ENCODE results near the gene NEGR1. TPM values are rescaled to one million over a fixed set of nuclear protein-coding genes. Genes with fewer than 3 reads are reported as not detected.
"Not testable (repeated sequence)": the region's sequence is repeated elsewhere in the genome, so short reads cannot be mapped to it uniquely, and the experiment has no call there.

Gene NEGR1
- total RNA-seq, 2 donors from 2014 or later: not detected

DNA sequence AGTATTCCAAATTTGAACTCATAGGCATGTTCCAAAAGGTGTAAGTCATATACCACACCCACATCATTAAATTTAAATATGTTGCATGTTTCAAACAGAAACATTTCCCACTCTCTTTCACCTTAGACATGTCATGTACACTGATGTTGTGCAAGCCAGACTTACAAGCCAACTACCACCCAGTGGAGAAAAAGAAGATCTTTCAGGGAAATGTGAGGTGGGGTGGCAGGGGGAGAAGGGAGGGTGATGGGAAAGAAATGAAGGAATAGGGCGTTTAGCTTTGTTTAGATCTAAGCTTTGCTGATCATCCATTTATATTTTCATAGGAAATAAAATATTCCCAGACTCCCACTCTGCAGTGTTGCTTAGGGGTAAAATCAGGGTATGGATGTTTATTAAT, 1.6 kb downstream of the NEGR1 start:
- Mint-ChIP-seq H3K27me3 (peaks cover 3 to 16% of the 10 kb centered on the region in 2 donors), H3K36me3 (no peaks in the 10 kb centered on the region), H3K27ac (no peak overlapping the region), H3K4me1 (ENCODE audit: low read depth in 2 of 2) (peaks cover 15 to 16% of the 10 kb centered on the region in 2 donors), H3K9me3 (no peaks in the 10 kb centered on the region), H3K4me3 (no peak overlapping the region)
- ATAC-seq: no peak
- DNase-seq (ENCODE audit: low spot score): no peak

DNA sequence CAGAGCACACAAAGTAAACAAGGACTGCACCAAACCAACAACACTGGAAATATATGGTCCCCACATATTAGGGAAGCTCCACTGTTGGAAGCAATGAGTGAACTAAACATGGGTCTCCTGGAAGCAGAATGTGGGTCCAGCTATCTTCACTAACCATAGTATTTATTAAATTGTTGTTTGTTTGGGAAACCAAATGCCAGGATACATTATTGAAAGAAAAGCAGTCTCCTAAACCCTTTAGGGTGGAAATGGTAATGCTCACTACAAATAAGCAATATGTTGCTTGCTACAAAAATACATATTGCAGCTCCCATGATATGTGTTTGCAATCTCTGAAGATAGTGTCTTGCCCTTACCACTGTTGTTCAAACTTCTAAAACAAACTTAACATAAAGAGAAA, 2.2 kb downstream of the NEGR1 start:
- no peaks in the 10 kb centered on the region for H3K36me3 Mint-ChIP-seq
- DNase-seq (ENCODE audit: low spot score): no peak
- H3K27me3 Mint-ChIP-seq: peaks cover 3 to 16% of the 10 kb centered on the region in 2 donors
- no peak for ATAC-seq
- H3K4me1 Mint-ChIP-seq (ENCODE audit: low read depth in 2 of 2): peaks cover 15 to 16% of the 10 kb centered on the region in 2 donors
- H3K4me3 Mint-ChIP-seq: no peak overlapping the region
- H3K9me3 Mint-ChIP-seq: no peaks in the 10 kb centered on the region
- H3K27ac Mint-ChIP-seq: no peak overlapping the region

DNA sequence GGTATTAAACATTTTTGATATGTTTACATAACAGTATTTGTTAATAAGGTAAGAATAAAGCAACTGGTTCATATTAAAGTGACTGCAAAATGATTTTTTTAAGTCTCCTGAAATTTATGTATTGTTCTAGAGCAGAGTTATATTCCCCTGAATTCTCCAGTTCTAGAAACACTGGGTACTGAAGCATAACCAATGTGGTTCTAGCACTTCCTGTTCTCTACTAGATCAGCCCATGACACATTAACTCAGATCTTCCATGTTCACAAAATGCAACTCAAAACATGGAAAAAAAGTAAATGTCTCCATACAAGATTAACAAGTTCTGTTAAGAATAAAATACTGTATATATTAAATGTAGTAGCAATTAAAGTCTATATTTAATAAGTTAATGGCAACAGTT, 3.9 kb downstream of the NEGR1 start:
- no peaks in the 10 kb centered on the region for H3K9me3 Mint-ChIP-seq
- H3K36me3 Mint-ChIP-seq: no peaks in the 10 kb centered on the region
- ATAC-seq: no peak
- H3K27ac Mint-ChIP-seq: no peak overlapping the region
- peaks cover 3 to 16% of the 10 kb centered on the region in 2 donors for H3K27me3 Mint-ChIP-seq
- no peak for DNase-seq (ENCODE audit: low spot score)
- H3K4me3 Mint-ChIP-seq: no peak overlapping the region
- H3K4me1 Mint-ChIP-seq (ENCODE audit: low read depth in 2 of 2): peaks cover 15 to 16% of the 10 kb centered on the region in 2 donors

DNA sequence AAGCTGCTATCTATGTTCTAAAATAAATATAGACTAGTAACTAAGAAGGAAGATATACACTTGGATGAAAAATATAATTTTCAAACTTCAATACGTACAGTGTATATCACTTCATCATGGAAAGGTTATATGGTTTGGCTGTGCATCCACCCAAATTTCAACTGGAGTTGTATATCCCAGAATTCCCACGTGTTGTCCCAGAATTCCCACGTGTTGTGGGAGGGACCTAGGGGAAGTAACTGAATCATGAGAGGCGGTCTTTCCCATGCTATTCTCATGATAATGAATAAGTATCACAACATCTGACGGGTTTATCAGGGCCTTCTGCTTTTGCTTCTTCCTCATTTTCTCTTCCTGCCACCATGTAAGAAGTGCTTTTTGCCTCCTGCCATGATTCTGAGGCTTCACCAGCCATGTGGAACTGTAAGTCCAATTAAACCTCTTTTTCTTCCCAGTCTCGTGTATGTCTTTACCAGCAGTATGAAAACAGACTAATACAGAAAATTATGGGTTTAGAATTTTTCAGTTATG, 10.7 kb downstream of the NEGR1 start:
- Mint-ChIP-seq H3K27ac (no peak overlapping the region), H3K4me1 (ENCODE audit: low read depth in 2 of 2) (no peaks in the 10 kb centered on the region), H3K27me3 (no peaks in the 10 kb centered on the region), H3K4me3 (no peak overlapping the region), H3K36me3 (no peaks in the 10 kb centered on the region), H3K9me3 (no peaks in the 10 kb centered on the region)
- ATAC-seq (no peak), DNase-seq (ENCODE audit: low spot score) (no peak)

DNA sequence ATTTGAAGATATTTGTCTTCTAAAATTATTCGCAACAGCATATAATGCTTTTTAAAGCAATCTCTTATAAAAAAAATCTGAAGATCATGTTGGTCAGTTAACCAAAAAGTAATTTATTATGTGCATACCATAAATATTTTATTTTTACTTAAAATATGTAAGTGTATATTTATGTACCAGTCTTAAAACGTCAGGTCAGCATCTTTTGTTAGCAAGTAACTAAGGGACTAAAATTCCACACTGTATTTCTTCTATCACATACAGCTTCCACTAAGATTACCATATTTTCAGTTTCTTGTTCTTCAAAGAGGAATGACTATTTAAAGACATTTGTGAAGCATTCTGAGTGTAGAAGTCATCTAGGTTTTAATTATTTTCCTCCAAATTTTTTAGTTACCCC, 19.6 kb downstream of the NEGR1 start:
- H3K27me3 Mint-ChIP-seq: no peaks in the 10 kb centered on the region
- no peak overlapping the region for H3K27ac Mint-ChIP-seq
- H3K4me1 Mint-ChIP-seq (ENCODE audit: low read depth in 2 of 2): no peaks in the 10 kb centered on the region
- H3K36me3 Mint-ChIP-seq: no peaks in the 10 kb centered on the region
- H3K4me3 Mint-ChIP-seq: no peak overlapping the region
- ATAC-seq (no peak), DNase-seq (ENCODE audit: low spot score) (no peak)
- H3K9me3 Mint-ChIP-seq: no peaks in the 10 kb centered on the region

DNA sequence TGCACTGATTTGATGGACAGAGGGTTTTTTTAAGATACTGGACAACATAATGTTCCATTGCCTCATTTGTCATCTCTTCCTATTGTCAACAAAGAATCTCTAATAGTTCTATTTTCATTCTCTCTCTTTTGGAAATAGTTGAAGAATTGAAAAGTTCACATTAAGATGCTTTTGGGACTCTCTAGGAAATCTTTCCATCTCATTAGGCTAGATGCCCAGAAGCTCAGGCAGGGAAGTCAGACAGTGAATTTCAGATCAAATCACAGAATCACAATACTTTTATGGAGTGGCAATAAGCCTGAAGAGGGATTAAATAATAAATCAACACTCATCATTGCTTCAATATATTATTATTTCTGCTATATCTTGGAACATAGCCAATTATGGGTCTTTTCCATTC, 29.2 kb downstream of the NEGR1 start:
- Mint-ChIP-seq H3K27ac (no peak overlapping the region), H3K4me3 (no peak overlapping the region)

DNA sequence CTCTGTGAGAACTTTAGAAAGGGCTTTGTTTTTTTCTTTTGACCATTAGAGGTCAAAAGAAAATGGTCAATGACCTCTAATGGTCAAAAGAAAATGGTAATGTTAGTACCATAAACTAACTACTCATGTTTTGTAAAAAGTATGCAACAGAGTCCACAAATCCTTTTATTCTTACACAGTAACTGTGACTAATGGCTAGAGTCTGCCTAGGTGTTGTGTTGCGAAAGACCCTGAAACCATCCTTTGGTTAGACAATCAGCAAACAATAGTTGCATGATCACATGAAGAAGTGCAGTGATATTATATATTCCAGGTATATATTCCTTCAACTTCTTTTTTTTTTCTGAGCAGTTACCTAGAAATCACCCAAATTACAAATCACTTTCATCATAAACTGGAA, 40.9 kb downstream of the NEGR1 start:
- DNase-seq (ENCODE audit: low spot score) (no peak), ATAC-seq (no peak)
- Mint-ChIP-seq H3K4me1 (ENCODE audit: low read depth in 2 of 2) (no peaks in the 10 kb centered on the region), H3K27me3 (no peaks in the 10 kb centered on the region), H3K27ac (no peak overlapping the region), H3K36me3 (no peaks in the 10 kb centered on the region), H3K4me3 (no peak overlapping the region), H3K9me3 (peaks cover 4% of the 10 kb centered on the region)

More for the DNA sequence above, 29.2 kb downstream of the NEGR1 start:
- peaks cover 2% of the 10 kb centered on the region for H3K9me3 Mint-ChIP-seq
- ATAC-seq: no peak
- no peak for DNase-seq (ENCODE audit: low spot score)
- no peaks in the 10 kb centered on the region for H3K27me3 Mint-ChIP-seq
- no peaks in the 10 kb centered on the region for H3K4me1 Mint-ChIP-seq (ENCODE audit: low read depth in 2 of 2)
- H3K36me3 Mint-ChIP-seq: no peaks in the 10 kb centered on the region

DNA sequence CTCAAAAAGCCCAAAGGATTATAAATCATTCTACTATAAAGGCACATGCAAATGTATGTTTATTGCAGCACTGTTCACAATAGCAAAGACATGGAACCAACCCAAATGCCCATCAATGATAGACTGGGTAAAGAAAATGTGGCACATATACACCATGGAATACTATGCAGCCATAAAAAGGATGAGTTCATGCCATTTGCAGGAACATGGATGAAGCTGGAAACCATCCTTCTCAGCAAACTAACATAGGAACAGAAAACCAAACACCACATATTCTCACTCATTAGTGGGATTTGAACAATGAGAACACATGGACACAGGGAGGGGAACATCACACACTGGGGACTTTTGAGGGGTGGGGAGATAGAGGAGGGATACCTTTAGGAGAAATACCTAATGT, 46.4 kb downstream of the NEGR1 start:
- not testable (repeated sequence) for DNase-seq (ENCODE audit: low spot score); H3K27ac Mint-ChIP-seq; H3K36me3 Mint-ChIP-seq; H3K27me3 Mint-ChIP-seq; H3K4me3 Mint-ChIP-seq; H3K4me1 Mint-ChIP-seq (ENCODE audit: low read depth in 2 of 2); ATAC-seq
- H3K9me3 Mint-ChIP-seq: peaks cover 10% of the 10 kb centered on the region

DNA sequence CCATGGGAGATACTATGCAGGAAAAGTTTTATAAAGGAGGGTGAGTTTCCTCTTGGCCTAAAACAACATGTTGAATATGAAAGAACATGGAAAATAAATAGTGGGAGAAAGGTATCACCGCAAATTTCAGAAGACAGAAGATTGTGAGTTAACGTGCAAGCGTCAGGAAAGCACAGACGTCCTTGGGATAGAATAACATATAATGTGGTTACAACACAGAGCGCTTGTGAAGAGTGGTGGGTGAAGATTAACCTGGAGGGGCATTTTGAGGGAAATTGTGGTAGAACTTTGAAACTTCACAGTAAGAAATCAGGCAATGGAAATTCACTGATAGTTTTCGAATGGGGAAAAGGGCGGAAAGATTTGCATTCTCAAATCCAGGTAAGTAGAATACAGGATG, 47.3 kb downstream of the NEGR1 start:
- peaks cover 5% of the 10 kb centered on the region for H3K36me3 Mint-ChIP-seq
- H3K4me3 Mint-ChIP-seq: no peak overlapping the region
- peaks cover 10% of the 10 kb centered on the region for H3K9me3 Mint-ChIP-seq
- DNase-seq (ENCODE audit: low spot score) (no peak), ATAC-seq (no peak)
- H3K4me1 Mint-ChIP-seq (ENCODE audit: low read depth in 2 of 2): no peaks in the 10 kb centered on the region
- no peak overlapping the region for H3K27ac Mint-ChIP-seq
- no peaks in the 10 kb centered on the region for H3K27me3 Mint-ChIP-seq

DNA sequence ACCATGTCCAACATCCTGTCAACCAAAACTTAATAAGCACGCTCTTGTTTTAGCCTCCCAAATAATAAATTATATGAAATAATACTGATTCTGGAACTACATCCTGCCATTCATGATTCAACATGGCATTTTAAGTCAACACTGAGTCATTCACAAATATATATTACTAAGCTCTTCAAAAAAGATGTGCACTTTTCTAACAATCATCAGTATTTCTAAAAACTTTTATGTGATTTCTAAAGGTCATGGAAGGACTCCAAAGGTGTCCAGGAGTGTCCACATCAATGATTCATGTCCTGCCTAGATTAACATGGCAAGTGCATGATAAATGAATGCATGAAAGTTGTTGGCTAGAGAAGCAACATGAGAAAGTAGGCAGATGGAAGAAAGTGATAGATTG, 51.6 kb downstream of the NEGR1 start:
- no peaks in the 10 kb centered on the region for H3K27me3 Mint-ChIP-seq
- no peak for DNase-seq (ENCODE audit: low spot score)
- no peak overlapping the region for H3K27ac Mint-ChIP-seq
- H3K4me1 Mint-ChIP-seq (ENCODE audit: low read depth in 2 of 2): no peaks in the 10 kb centered on the region
- no peak for ATAC-seq
- H3K9me3 Mint-ChIP-seq: peaks cover 17% of the 10 kb centered on the region
- H3K4me3 Mint-ChIP-seq: no peak overlapping the region
- peaks cover 5% of the 10 kb centered on the region for H3K36me3 Mint-ChIP-seq

DNA sequence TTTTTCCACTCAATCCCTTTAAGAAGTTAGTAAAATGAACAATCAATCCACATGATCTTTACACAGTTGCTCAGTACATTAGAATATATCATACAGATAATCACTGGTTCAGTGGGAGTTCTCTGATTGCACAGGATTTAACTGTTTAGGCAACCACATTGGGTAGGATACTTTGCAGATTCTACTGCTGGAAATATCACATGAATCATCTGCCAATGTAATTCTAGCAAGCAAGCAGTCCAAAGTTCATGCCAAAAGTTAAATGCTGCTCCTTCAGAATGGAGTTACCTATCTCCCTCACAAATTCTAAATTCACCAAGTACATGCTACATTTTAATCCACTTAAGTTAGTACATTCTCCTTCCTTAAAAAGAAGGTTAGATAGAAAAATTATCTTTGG, 52.4 kb downstream of the NEGR1 start:
- ATAC-seq: no peak
- no peak overlapping the region for H3K4me3 Mint-ChIP-seq
- peaks cover 2% of the 10 kb centered on the region for H3K36me3 Mint-ChIP-seq
- DNase-seq (ENCODE audit: low spot score): no peak
- peaks cover 14% of the 10 kb centered on the region for H3K9me3 Mint-ChIP-seq
- no peaks in the 10 kb centered on the region for H3K27me3 Mint-ChIP-seq
- no peak overlapping the region for H3K27ac Mint-ChIP-seq
- H3K4me1 Mint-ChIP-seq (ENCODE audit: low read depth in 2 of 2): no peaks in the 10 kb centered on the region

DNA sequence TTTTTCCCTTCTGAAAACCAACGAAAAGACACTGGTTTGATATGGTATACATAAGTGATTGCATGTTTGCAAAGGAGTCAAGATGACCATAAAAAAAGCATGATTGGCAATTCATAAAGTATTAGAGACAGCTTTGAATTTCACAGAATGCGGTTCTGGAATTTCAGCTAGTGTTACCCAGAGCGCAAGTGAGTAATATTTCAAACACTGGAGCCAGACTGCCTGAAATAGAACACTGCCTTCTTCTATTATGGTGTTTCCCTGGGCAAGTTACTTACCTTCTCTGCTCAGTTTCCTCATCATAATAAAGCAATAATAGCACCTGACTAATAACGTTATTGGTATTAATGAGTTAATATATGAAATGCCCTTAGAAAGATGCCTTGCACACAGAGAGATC, 54.7 kb downstream of the NEGR1 start:
- ATAC-seq (no peak), DNase-seq (ENCODE audit: low spot score) (no peak)
- Mint-ChIP-seq H3K27ac (no peak overlapping the region), H3K4me1 (ENCODE audit: low read depth in 2 of 2) (no peaks in the 10 kb centered on the region), H3K9me3 (peaks cover 7% of the 10 kb centered on the region), H3K36me3 (no peaks in the 10 kb centered on the region), H3K4me3 (no peak overlapping the region), H3K27me3 (no peaks in the 10 kb centered on the region)

DNA sequence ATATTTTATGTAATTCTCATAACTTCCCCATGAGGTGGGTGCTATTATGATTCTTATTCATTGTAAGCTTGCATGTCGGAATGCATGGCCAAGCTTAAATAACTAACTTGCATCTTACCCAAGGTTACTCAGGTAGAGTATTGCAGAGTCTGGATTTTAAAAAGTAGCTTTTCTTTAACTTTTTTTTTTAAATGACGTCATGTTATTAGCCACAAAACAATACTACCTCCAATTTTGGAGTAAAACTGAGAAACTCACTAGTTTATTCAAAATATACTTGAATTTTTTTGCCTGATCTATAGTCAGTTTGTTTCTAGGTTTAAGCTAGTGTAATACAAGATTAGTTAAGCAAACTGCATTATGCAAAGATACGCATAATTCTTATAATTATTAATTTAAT, 57.8 kb downstream of the NEGR1 start:
- H3K36me3 Mint-ChIP-seq: no peaks in the 10 kb centered on the region

DNA sequence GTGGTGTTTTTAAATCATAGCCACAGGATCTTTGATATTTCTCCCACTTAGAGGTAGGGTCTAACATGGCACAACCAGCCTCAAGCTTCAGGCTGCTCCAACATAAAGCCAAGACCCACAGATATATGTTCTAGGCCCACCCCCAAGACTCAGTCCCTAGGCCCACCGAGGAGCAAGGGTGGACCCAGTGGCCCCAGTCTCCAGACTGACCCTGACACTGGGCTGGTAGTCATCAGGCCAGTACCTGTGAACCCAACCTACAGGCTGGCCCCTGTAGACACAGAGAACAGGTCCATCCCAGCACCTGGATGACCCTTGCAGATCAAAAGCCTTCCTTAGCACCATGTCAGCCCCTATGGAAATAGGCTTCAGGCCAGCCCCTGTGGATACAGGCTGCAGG, 60.5 kb downstream of the NEGR1 start:
- no peaks in the 10 kb centered on the region for H3K4me1 Mint-ChIP-seq (ENCODE audit: low read depth in 2 of 2)
- H3K9me3 Mint-ChIP-seq: no peaks in the 10 kb centered on the region
- H3K36me3 Mint-ChIP-seq: no peaks in the 10 kb centered on the region
- DNase-seq (ENCODE audit: low spot score) (no peak), ATAC-seq (peak; percentile 31 to 50)
- no peaks in the 10 kb centered on the region for H3K27me3 Mint-ChIP-seq
- H3K27ac Mint-ChIP-seq: no peak overlapping the region
- no peak overlapping the region for H3K4me3 Mint-ChIP-seq

More for the DNA sequence above, 57.8 kb downstream of the NEGR1 start:
- no peak for DNase-seq (ENCODE audit: low spot score)
- Mint-ChIP-seq H3K4me1 (ENCODE audit: low read depth in 2 of 2) (no peaks in the 10 kb centered on the region), H3K27ac (no peak overlapping the region), H3K4me3 (no peak overlapping the region), H3K9me3 (peaks cover 7% of the 10 kb centered on the region), H3K27me3 (no peaks in the 10 kb centered on the region)
- no peak for ATAC-seq

DNA sequence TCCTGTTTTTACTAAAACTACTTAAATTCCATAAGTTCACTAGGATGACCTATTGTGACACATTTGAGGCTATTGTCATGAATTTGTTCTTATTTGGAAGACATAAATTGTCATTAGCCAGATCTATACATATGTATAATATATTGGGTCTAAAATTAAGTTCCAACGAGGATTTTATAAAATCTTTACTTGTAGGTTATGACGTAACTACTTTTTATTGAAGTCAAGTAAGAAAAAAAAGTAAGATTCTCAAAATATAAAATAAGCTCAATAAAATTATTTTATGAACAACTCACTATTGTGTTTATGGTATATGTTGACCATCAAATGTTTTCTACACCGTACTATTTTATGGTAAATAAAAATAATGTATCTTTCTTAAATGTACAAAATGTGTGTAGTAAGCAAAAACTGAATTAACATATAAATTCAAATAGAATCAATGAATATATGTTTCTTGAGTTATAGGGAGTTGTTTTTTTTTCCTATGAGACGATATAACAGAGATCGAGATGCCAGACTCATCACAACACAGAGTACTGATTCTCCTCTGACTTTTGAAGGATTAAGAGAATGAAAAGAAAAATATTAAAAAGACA, 64.1 kb downstream of the NEGR1 start:
- no peaks in the 10 kb centered on the region for H3K36me3 Mint-ChIP-seq

More for the DNA sequence above, 64.1 kb downstream of the NEGR1 start:
- no peaks in the 10 kb centered on the region for H3K4me1 Mint-ChIP-seq (ENCODE audit: low read depth in 2 of 2)
- no peak overlapping the region for H3K4me3 Mint-ChIP-seq
- DNase-seq (ENCODE audit: low spot score) (no peak), ATAC-seq (no peak)
- no peaks in the 10 kb centered on the region for H3K27me3 Mint-ChIP-seq
- no peak overlapping the region for H3K27ac Mint-ChIP-seq
- H3K9me3 Mint-ChIP-seq: no peaks in the 10 kb centered on the region

Data from natural killer cell treated with Interleukin-12 subunit alpha and Interleukin-12 subunit beta and Interleukin-15 and Interleukin-18, amount 100 ng/mL, for 72 hours (primary cell).